HCT116 (cell line): ENCODE measurements around the gene LGALS4. TPM values are rescaled to one million over a fixed set of nuclear protein-coding genes. Genes with fewer than 3 reads are reported as not detected.

Experiments
- ATAC-seq: fragments of 200-7000 bp; cut with Tn5 transposase; 2 replicates; pipeline ENCODE4 v1.9.1; 2020; ENCODE audit warnings: mild to moderate bottlenecking, moderate library complexity
- BruUV-seq: library from RNA; stranded (reverse); fragments of 400-500 nt; replicated peaks from 2 replicates; lab custom pipeline; 2021; lab: Mats Ljungman, UMichigan
- CTCF ChIA-PET: fragments of 300-600 bp; sonication (Branson Sonifier 250); formaldehyde crosslinking; loops from one replicate; lab custom pipeline; 2021; ENCODE audit warnings: antibody characterized with exemption; lab: Charles Lee
- POLR2A ChIA-PET: fragments of 300-600, 350-600 bp; sonication (Branson Sonifier 250); formaldehyde crosslinking; loops from one replicate; lab custom pipeline; 2021; ENCODE audit warnings: antibody characterized with exemption; lab: Charles Lee
- RAD21 ChIA-PET, 2 experiments: fragments of 300-600 bp; sonication (Branson Sonifier 250); formaldehyde crosslinking; loops; one replicate each; lab custom pipeline; 2023; ENCODE audit warnings: low total read pairs in 2 of 2; ENCODE audit not compliant: uncharacterized antibody in 2 of 2, unreplicated experiment in 2 of 2, low non-redundant PET in 1 of 2; lab: Charles Lee
- DNase-seq: peaks from one replicate; pipeline ENCODE4 v3.0.0-alpha.2; 2010; ENCODE audit warnings: low read depth, low spot score
- H2AFZ ChIP-seq: fragments of 200-600 bp; shearing (Covaris generic), sonication (generic); 2 replicates; pipeline ENCODE4 v1.6.1; 2017; ENCODE audit warnings: low read depth, mixed run types, mixed read lengths, antibody characterized with exemption, low read length; ENCODE audit not compliant: poor library complexity, severe bottlenecking
- H3K27ac ChIP-seq: 2 replicates; pipeline ENCODE4 v1.5.1; 2012; ENCODE audit warnings: low read depth, low read length
- H3K27me3 ChIP-seq: fragments of 200-600 bp; sonication (generic); 2 replicates; pipeline ENCODE4 v1.6.1; 2016; ENCODE audit warnings: mixed run types, low read length, mixed read lengths; ENCODE audit not compliant: insufficient read depth
- H3K36me3 ChIP-seq, 2 experiments: fragments of 200-500 bp in 1 of 2; fragments of 200-600 bp in 1 of 2; sonication (Bioruptor generic) in 1 of 2; sonication (generic) in 1 of 2; 2 replicates each; pipeline versions ENCODE4 v1.5.1 to v1.6.1; 2014 to 2016; ENCODE audit warnings: low read length in 2 of 2, inconsistent platforms in 1 of 2, mixed read lengths in 1 of 2, mixed run types in 1 of 2; ENCODE audit not compliant: insufficient read depth in 2 of 2, control insufficient read depth in 1 of 2
- H3K4me1 ChIP-seq, 2 experiments: fragments of 200-600 bp in 1 of 2; sonication (generic) in 1 of 2; 2 replicates each; pipeline versions ENCODE4 v1.5.1 to v1.6.1; 2012 to 2017; ENCODE audit warnings: low read length in 2 of 2, inconsistent platforms in 1 of 2, mild to moderate bottlenecking in 1 of 2, mixed read lengths in 1 of 2, mixed run types in 1 of 2, moderate library complexity in 1 of 2; ENCODE audit not compliant: insufficient read depth in 2 of 2, control insufficient read depth in 1 of 2
- H3K4me2 ChIP-seq: fragments of 200-600 bp; sonication (generic); 2 replicates; pipeline ENCODE4 v1.6.1; 2017; ENCODE audit warnings: mixed run types, low read length, mixed read lengths
- H3K4me3 ChIP-seq, 2 experiments: fragments of 200-600 bp in 1 of 2; sonication (generic) in 1 of 2; replicated peaks in 1 of 2; 2 replicates each; pipeline ENCODE4 v1.5.1; 2011 to 2016; ENCODE audit warnings: low read length in 2 of 2, control low read depth in 1 of 2, low read depth in 1 of 2, mild to moderate bottlenecking in 1 of 2, mixed read lengths in 1 of 2, mixed run types in 1 of 2
- H3K79me2 ChIP-seq: fragments of 200-600 bp; sonication (generic); 2 replicates; pipeline ENCODE4 v1.6.1; 2017; ENCODE audit warnings: mild to moderate bottlenecking, mixed run types, low read length, moderate library complexity, mixed read lengths; ENCODE audit not compliant: insufficient read depth
- H3K9ac ChIP-seq: fragments of 200-600 bp; sonication (generic); 2 replicates; pipeline ENCODE4 v1.6.1; 2016; ENCODE audit warnings: low read length, mixed read lengths
- H3K9me2 ChIP-seq: fragments of 200-600 bp; sonication (generic), shearing (Covaris generic); 2 replicates; pipeline ENCODE4 v1.6.1; 2017; ENCODE audit warnings: mixed run types, mild to moderate bottlenecking, moderate library complexity; ENCODE audit not compliant: insufficient read depth
- H3K9me3 ChIP-seq, 2 experiments: fragments of 200-500 bp in 1 of 2; fragments of 200-600 bp in 1 of 2; sonication (Bioruptor generic) in 1 of 2; sonication (generic) in 1 of 2; 2 replicates each; pipeline ENCODE4 v1.6.1; 2014 to 2017; ENCODE audit warnings: low read length in 2 of 2, mixed read lengths in 2 of 2, inconsistent platforms in 1 of 2, low read depth in 1 of 2, mild to moderate bottlenecking in 1 of 2, mixed run types in 1 of 2, moderate library complexity in 1 of 2; ENCODE audit not compliant: control insufficient read depth in 1 of 2, insufficient read depth in 1 of 2
- H4K20me1 ChIP-seq: fragments of 200-600 bp; sonication (generic), shearing (Covaris generic); 2 replicates; pipeline ENCODE4 v1.6.1; 2017; ENCODE audit warnings: mixed run types, mild to moderate bottlenecking, moderate library complexity; ENCODE audit not compliant: insufficient read depth
- ATF3 ChIP-seq: IDR thresholded peaks from 2 replicates; pipeline ENCODE4 v1.6.1; 2012
- CBX3 ChIP-seq: IDR thresholded peaks from 2 replicates; pipeline ENCODE4 v1.6.1; 2012; ENCODE audit warnings: low read depth
- CEBPB ChIP-seq: IDR thresholded peaks from 2 replicates; pipeline ENCODE4 v1.6.1; 2012; ENCODE audit warnings: low read depth
- CTCF ChIP-seq, 3 experiments: fragments of 200-600 bp in 1 of 3; sonication (generic) in 1 of 3; IDR thresholded peaks in 2 of 3; conservative IDR thresholded peaks in 1 of 3; 2 replicates each; pipeline ENCODE4 v1.5.1; 2012 to 2017; ENCODE audit warnings: low read depth in 2 of 3, low read length in 2 of 3, antibody characterized with exemption in 1 of 3, borderline replicate concordance in 1 of 3, control low read depth in 1 of 3, mild to moderate bottlenecking in 1 of 3, mixed read lengths in 1 of 3, mixed run types in 1 of 3, moderate library complexity in 1 of 3; ENCODE audit not compliant: insufficient read depth in 1 of 3
- EGR1 ChIP-seq: IDR thresholded peaks from 2 replicates; pipeline ENCODE4 v1.6.1; 2012; ENCODE audit warnings: low read depth
- ELF1 ChIP-seq: IDR thresholded peaks from 2 replicates; pipeline ENCODE4 v1.6.1; 2012; ENCODE audit warnings: low read depth, borderline replicate concordance
- EZH2 ChIP-seq: fragments of 200-600 bp; sonication (generic); IDR thresholded peaks from 2 replicates; pipeline ENCODE4 v1.6.1; 2017; ENCODE audit warnings: antibody characterized with exemption, mixed run types
- JUND ChIP-seq: IDR thresholded peaks from 2 replicates; pipeline ENCODE4 v1.6.1; 2012
- MAX ChIP-seq: IDR thresholded peaks from 2 replicates; pipeline ENCODE4 v1.6.1; 2012
- POLR2A ChIP-seq: IDR thresholded peaks from 2 replicates; pipeline ENCODE4 v1.7.0; 2011; ENCODE audit warnings: borderline replicate concordance; ENCODE audit not compliant: insufficient read depth, insufficient read length; ENCODE audit errors: extremely low read depth
- RAD21 ChIP-seq: IDR thresholded peaks from 2 replicates; pipeline ENCODE4 v1.6.1; 2012; ENCODE audit warnings: low read depth, mild to moderate bottlenecking
- SRF ChIP-seq: IDR thresholded peaks from 2 replicates; pipeline ENCODE4 v1.6.1; 2012; ENCODE audit warnings: low read depth
- YY1 ChIP-seq: IDR thresholded peaks from 2 replicates; pipeline ENCODE4 v1.6.1; 2011; ENCODE audit warnings: low read length, low read depth, moderate library complexity, mild to moderate bottlenecking; ENCODE audit not compliant: insufficient replicate concordance; ENCODE audit errors: extremely low read depth
- ZFX ChIP-seq: fragments of 450-650 bp; IDR thresholded peaks from 2 replicates; pipeline ENCODE4 v1.6.1; 2017
- intact Hi-C: fragments of 100-400 bp; cut with micrococcal nuclease; formaldehyde crosslinking; loops from 2 replicates; pipeline ENCODE4 v1.10.0; 2022
- total RNA-seq: library from RNA; stranded (reverse); gene quantifications from one replicate; pipeline ENCODE4 v1.2.1, GENCODE V29; 2021; ENCODE audit not compliant: unreplicated experiment

The LGALS4 gene
- total RNA-seq, 1 experiment from 2014 or later = 0.86 TPM

GRCh38 chr19:38785187-38785699 is 27.5 kb downstream of the LGALS4 start:
- no peak overlapping the region for H3K4me3 ChIP-seq
- no TSS peak for BruUV-seq
- ATAC-seq = no peak
- H4K20me1 ChIP-seq = no peaks in the 10 kb centered on the region
- CTCF ChIA-PET = no interaction called here
- no peaks in the 10 kb centered on the region for H3K79me2 ChIP-seq
- RAD21 ChIA-PET = no interaction called here
- no peak overlapping the region for H3K27ac ChIP-seq
- H3K9me3 ChIP-seq = no peaks in the 10 kb centered on the region
- intact Hi-C loops = no loop called here
- H3K9me2 ChIP-seq = no peaks in the 10 kb centered on the region
- no peak overlapping the region for H2AFZ ChIP-seq
- H3K27me3 ChIP-seq = no peaks in the 10 kb centered on the region
- TF ChIP-seq ZFX (no peak), ELF1 (no peak), YY1 (no peak), CBX3 (no peak), RAD21 (no peak), EZH2 (no peak), CEBPB (no peak), SRF (no peak), CTCF (IDR thresholded peaks at IDR 0.05 in 2 of 3, conservative IDR thresholded peaks at IDR 0.05 in 1 of 3; ENCODE audit: borderline replicate concordance in 1 of 3, insufficient read depth in 1 of 3, low read depth in 2 of 3, low read length in 2 of 3) (no peak), POLR2A (no peak), JUND (no peak), MAX (no peak), ATF3 (no peak), EGR1 (no peak)
- POLR2A ChIA-PET = no interaction called here
- no peaks in the 10 kb centered on the region for H3K4me1 ChIP-seq
- H3K36me3 ChIP-seq = no peaks in the 10 kb centered on the region
- no peak for DNase-seq
- no peak overlapping the region for H3K9ac ChIP-seq
- H3K4me2 ChIP-seq = no peak overlapping the region
